Esophagus squamous epithelium (tissue), 5 donors: ENCODE results near the gene DHRS3. TPM values are rescaled to one million over a fixed set of nuclear protein-coding genes. Genes with fewer than 3 reads are reported as not detected.

ENCODE experiments used
- DNase-seq: peaks from one replicate; lab custom pipeline; 2025; lab: John Stamatoyannopoulos, UW
- H3K27ac ChIP-seq, 4 donors: fragments of 200-600 bp; sonication (generic); one replicate each; pipeline ENCODE4 v1.5.1; 2016 to 2019; ENCODE audit warnings: mild to moderate bottlenecking in 1 of 4
- H3K27me3 ChIP-seq, 4 donors: fragments of 200-600 bp; sonication (generic); 1 replicate in 3 of 4; 2 replicates in 1 of 4; pipeline versions ENCODE4 v1.5.1 to v1.6.0; 2017 to 2021; ENCODE audit warnings: antibody characterized with exemption in 1 of 4
- H3K36me3 ChIP-seq, 3 donors: fragments of 200-600 bp; sonication (generic); one replicate each; pipeline ENCODE4 v1.5.1; 2016 to 2019
- H3K4me1 ChIP-seq, 3 donors: fragments of 200-600 bp; sonication (generic); one replicate each; pipeline ENCODE4 v1.5.1; 2017 to 2019
- H3K4me3 ChIP-seq, 4 donors: fragments of 200-600 bp; sonication (generic); 1 replicate in 3 of 4; 2 replicates in 1 of 4; pipeline ENCODE4 v1.5.1; 2016 to 2019; ENCODE audit warnings: mild to moderate bottlenecking in 2 of 4, moderate library complexity in 1 of 4
- H3K9me3 ChIP-seq, 3 donors: fragments of 200-600 bp; sonication (generic); one replicate each; pipeline ENCODE4 v1.5.1; 2016 to 2019
- CTCF ChIP-seq, 6 experiments: fragments of 450-650 bp in 4 of 6; fragments of 200-600 bp in 2 of 6; sonication (generic) in 2 of 6; IDR thresholded peaks; one replicate each; pipeline ENCODE4 v1.5.1; 2016 to 2019; ENCODE audit warnings: antibody characterized with exemption in 6 of 6, mild to moderate bottlenecking in 4 of 6, moderate library complexity in 4 of 6
- POLR2A ChIP-seq, 4 donors: fragments of 450-650 bp; IDR thresholded peaks; one replicate each; pipeline ENCODE4 v1.6.1; 2017; ENCODE audit warnings: antibody characterized with exemption in 4 of 4, mild to moderate bottlenecking in 4 of 4, moderate library complexity in 3 of 4
- WGBS, 2 donors: methylation state at CpG; one replicate each; pipeline ENCODE4 v1.1.5; 2018; 5-methylcytosine and 5-hydroxymethylcytosine counted together
- intact Hi-C: fragments of 100-400 bp; cut with DNase I; formaldehyde crosslinking; loops from one replicate; pipeline ENCODE4 v1.15.0; 2022
- total RNA-seq, 4 donors: library from RNA; depleted of rRNA; stranded (reverse); fragments of >200 nt; gene quantifications; one replicate each; pipeline ENCODE4 v1.1.0, GENCODE V29; 2016
- donor health status: DM: yes; HTN: yes; CAD: no.

Gene DHRS3
- total RNA-seq, 4 donors from 2014 or later: 87.7 to 166 (median 117) TPM

GRCh38 chr1:12544357-12544756 is 73.7 kb downstream of the DHRS3 start:
- H3K9me3 ChIP-seq: no peaks in the 10 kb centered on the region
- no peak for DNase-seq
- H3K36me3 ChIP-seq: no peaks in the 10 kb centered on the region
- H3K27me3 ChIP-seq: no peaks in the 10 kb centered on the region
- 60 to 74% methylated on average over 4 of the region's 4 CpGs for WGBS, 2 donors
- no peak overlapping the region for H3K4me3 ChIP-seq
- intact Hi-C loops: no loop called here
- peaks cover 18 to 60% (median 38%) of the 10 kb centered on the region in 3 donors for H3K4me1 ChIP-seq
- no peak overlapping the region for H3K27ac ChIP-seq
- TF ChIP-seq POLR2A (IDR thresholded peaks at IDR 0.05) (no peak), CTCF (IDR thresholded peaks at IDR 0.05) (no peak)

GRCh38 chr1:12543740-12544154 is 74.3 kb downstream of the DHRS3 start:
- 61 to 70% methylated on average over 9 of the region's 9 CpGs for WGBS, 2 donors
- no peaks in the 10 kb centered on the region for H3K36me3 ChIP-seq
- TF ChIP-seq CTCF (IDR thresholded peaks at IDR 0.05) (no peak), POLR2A (IDR thresholded peaks at IDR 0.05) (no peak)
- H3K4me1 ChIP-seq: peaks cover 16 to 58% (median 33%) of the 10 kb centered on the region in 3 donors
- no peak for DNase-seq
- H3K4me3 ChIP-seq: no peak overlapping the region
- H3K27me3 ChIP-seq: no peaks in the 10 kb centered on the region
- intact Hi-C loops: no loop called here
- H3K27ac ChIP-seq: peak overlapping the region in 1 of 4 donors; percentile 7
- H3K9me3 ChIP-seq: no peaks in the 10 kb centered on the region

- no peaks in the 10 kb centered on the region for H3K9me3 ChIP-seq
- DNase-seq: no peak
- H3K27ac ChIP-seq: peak overlapping the region in 3 of 4 donors; percentile 63 to 86 (median 79)
- WGBS, 2 donors: 78 to 83% methylated on average over 9 of the region's 9 CpGs
- peaks cover 14 to 50% (median 29%) of the 10 kb centered on the region in 3 donors for H3K4me1 ChIP-seq
- intact Hi-C loops: no loop called here
- no peaks in the 10 kb centered on the region for H3K36me3 ChIP-seq
- H3K4me3 ChIP-seq: no peak overlapping the region
- H3K27me3 ChIP-seq: no peaks in the 10 kb centered on the region
- TF ChIP-seq POLR2A (IDR thresholded peaks at IDR 0.05) (no peak), CTCF (IDR thresholded peaks at IDR 0.05) (no peak)
Measured at GRCh38 chr1:12542616-12543592, 75.1 kb downstream of the DHRS3 start.

- H3K36me3 ChIP-seq: no peaks in the 10 kb centered on the region
- no peak for DNase-seq
- no peaks in the 10 kb centered on the region for H3K27me3 ChIP-seq
- no peaks in the 10 kb centered on the region for H3K9me3 ChIP-seq
- 83 to 91% methylated on average over 5 to 9 of the region's 9 CpGs for WGBS, 2 donors
- peak overlapping the region; percentile 41 to 88 (median 82) for H3K27ac ChIP-seq
- no peak for TF ChIP-seq POLR2A (IDR thresholded peaks at IDR 0.05)
- TF ChIP-seq CTCF (IDR thresholded peaks at IDR 0.05): no peak
- peaks cover 14 to 41% (median 22%) of the 10 kb centered on the region in 3 donors for H3K4me1 ChIP-seq
- H3K4me3 ChIP-seq: no peak overlapping the region
- intact Hi-C loops: no loop called here
Measured at GRCh38 chr1:12542138-12542465, 75.9 kb downstream of the DHRS3 start.
